HL-60 (cell line): ENCODE results near the gene SLCO4A1.

Experiments used
- DNase-seq, 2 experiments: peaks; one replicate each; pipeline ENCODE4 v3.0.0-alpha.2; 2010 to 2020; ENCODE audit warnings: low read depth in 1 of 2, low spot score in 1 of 2
- H3K27ac ChIP-seq: fragments of 250-450 bp; sonication (Bioruptor Pico); replicated peaks from 2 replicates; pipeline ENCODE4 v1.5.1; 2020; ENCODE audit warnings: mild to moderate bottlenecking, moderate library complexity
- H3K27me3 ChIP-seq: fragments of 250-450 bp; sonication (Bioruptor Pico); 2 replicates; pipeline ENCODE4 v1.5.1; 2021; ENCODE audit warnings: mild to moderate bottlenecking, moderate library complexity; ENCODE audit not compliant: insufficient read depth, poor library complexity, severe bottlenecking
- H3K4me3 ChIP-seq: replicated peaks from 2 replicates; pipeline ENCODE4 v1.5.1; 2011; ENCODE audit warnings: mild to moderate bottlenecking, control low read depth, low read length; ENCODE audit not compliant: insufficient read depth
- CTCF ChIP-seq: IDR thresholded peaks from one replicate; pipeline ENCODE4 v1.5.1; 2011; ENCODE audit warnings: low read length, control low read depth, inconsistent platforms; ENCODE audit not compliant: insufficient read depth
- GABPA ChIP-seq: IDR thresholded peaks from 2 replicates; pipeline ENCODE4 v1.6.1; 2012; ENCODE audit warnings: low read depth
- POLR2AphosphoS5 ChIP-seq: IDR thresholded peaks from 2 replicates; pipeline ENCODE4 v1.6.1; 2012; ENCODE audit warnings: low read depth
- SPI1 ChIP-seq: IDR thresholded peaks from 2 replicates; pipeline ENCODE4 v1.6.1; 2012; ENCODE audit warnings: low read depth, mild to moderate bottlenecking, borderline replicate concordance
- TF ChIP-seq, protein P1 (sequence below): IDR thresholded peaks from 2 replicates; pipeline ENCODE4 v1.6.1; 2012; ENCODE audit warnings: low read depth; ENCODE audit not compliant: insufficient replicate concordance

The SLCO4A1 gene

DNA sequence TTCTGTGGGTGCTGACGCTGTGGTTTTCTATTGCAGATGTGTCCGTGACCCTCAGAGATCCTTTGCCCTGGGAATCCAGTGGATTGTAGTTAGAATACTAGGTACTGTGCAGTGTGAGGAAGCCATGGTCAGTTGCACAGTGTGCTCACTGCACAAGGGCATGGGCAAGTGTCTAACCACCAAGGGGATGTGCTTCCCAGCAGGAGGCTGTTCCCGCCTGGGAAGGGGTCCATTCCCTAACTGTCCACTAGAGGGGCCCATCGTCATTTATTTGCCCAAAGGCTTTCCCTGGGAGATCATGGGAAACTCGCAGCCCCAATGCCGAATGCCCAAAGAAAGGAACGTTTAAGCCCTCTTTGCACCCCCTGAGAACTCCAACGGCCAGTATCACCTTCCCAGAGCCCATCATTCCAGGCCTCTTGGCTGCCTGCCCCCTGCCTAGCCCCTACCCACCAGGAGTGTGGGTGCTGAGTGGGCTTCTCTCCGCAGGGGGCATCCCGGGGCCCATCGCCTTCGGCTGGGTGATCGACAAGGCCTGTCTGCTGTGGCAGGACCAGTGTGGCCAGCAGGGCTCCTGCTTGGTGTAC, 26.2 kb downstream of the SLCO4A1 start:
- no peaks in the 10 kb centered on the region for H3K27me3 ChIP-seq
- TF ChIP-seq GABPA, result no peak
- peak; percentile 78 for TF ChIP-seq CTCF
- TF ChIP-seq POLR2AphosphoS5, result 0 out of 2 replicates have a peak, but pooled peaks have one; percentile 7
- peak in 1 of 2 experiments; percentile 59 for DNase-seq
- no peak overlapping the region for H3K27ac ChIP-seq
- H3K4me3 ChIP-seq, result no peak overlapping the region

GRCh38 chr20:62669249-62669648, 26.9 kb downstream of the SLCO4A1 start:
- Histone ChIP-seq H3K27ac (no peak overlapping the region), H3K4me3 (no peak overlapping the region), H3K27me3 (no peaks in the 10 kb centered on the region)
- no peak for TF ChIP-seq POLR2AphosphoS5
- DNase-seq, result no peak

- Histone ChIP-seq H3K4me3 (no peak overlapping the region), H3K27me3 (no peaks in the 10 kb centered on the region), H3K27ac (no peak overlapping the region)
- TF ChIP-seq, protein P1, sequence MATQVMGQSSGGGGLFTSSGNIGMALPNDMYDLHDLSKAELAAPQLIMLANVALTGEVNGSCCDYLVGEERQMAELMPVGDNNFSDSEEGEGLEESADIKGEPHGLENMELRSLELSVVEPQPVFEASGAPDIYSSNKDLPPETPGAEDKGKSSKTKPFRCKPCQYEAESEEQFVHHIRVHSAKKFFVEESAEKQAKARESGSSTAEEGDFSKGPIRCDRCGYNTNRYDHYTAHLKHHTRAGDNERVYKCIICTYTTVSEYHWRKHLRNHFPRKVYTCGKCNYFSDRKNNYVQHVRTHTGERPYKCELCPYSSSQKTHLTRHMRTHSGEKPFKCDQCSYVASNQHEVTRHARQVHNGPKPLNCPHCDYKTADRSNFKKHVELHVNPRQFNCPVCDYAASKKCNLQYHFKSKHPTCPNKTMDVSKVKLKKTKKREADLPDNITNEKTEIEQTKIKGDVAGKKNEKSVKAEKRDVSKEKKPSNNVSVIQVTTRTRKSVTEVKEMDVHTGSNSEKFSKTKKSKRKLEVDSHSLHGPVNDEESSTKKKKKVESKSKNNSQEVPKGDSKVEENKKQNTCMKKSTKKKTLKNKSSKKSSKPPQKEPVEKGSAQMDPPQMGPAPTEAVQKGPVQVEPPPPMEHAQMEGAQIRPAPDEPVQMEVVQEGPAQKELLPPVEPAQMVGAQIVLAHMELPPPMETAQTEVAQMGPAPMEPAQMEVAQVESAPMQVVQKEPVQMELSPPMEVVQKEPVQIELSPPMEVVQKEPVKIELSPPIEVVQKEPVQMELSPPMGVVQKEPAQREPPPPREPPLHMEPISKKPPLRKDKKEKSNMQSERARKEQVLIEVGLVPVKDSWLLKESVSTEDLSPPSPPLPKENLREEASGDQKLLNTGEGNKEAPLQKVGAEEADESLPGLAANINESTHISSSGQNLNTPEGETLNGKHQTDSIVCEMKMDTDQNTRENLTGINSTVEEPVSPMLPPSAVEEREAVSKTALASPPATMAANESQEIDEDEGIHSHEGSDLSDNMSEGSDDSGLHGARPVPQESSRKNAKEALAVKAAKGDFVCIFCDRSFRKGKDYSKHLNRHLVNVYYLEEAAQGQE, result no peak
- TF ChIP-seq POLR2AphosphoS5 (no peak), SPI1 (no peak), CTCF (no peak), GABPA (no peak)
- DNase-seq, result no peak
Observed at GRCh38 chr20:62670156-62670555, 27.9 kb downstream of the SLCO4A1 start.

DNA sequence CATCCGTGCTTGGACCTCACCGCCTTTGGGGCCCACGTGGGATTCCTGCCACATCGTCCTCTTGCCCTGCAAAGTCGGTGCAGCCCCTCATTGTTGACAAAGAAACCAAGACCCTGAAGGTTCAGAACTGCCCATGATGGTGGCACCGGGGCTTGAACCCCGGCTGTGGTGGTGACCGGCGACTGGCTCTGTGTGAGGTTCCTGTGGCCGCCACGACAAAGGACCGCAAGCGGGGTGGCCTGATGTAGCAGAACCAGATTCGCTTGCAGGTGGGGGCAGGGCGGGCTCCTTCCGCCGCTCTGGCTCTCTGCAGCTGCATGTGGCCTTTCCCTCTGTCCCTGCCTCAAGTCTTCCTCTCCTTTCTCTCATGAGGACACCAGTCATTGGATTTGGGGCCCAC, 28.7 kb downstream of the SLCO4A1 start:
- Histone ChIP-seq H3K4me3 (no peak overlapping the region), H3K27me3 (no peaks in the 10 kb centered on the region), H3K27ac (peak overlapping the region; percentile 63)
- TF ChIP-seq SPI1 (no peak), POLR2AphosphoS5 (no peak), GABPA (no peak), CTCF (no peak)
- TF ChIP-seq, protein P1, result no peak
- no peak for DNase-seq
